GM18867 (cell line): ENCODE results near the gene ARL13A.
"Not testable (repeated sequence)": the region's sequence is repeated elsewhere in the genome, so short reads cannot be mapped to it uniquely, and the experiment has no call there.

ENCODE experiments used
- ATAC-seq: cut with Tn5 transposase; IDR thresholded peaks from one replicate; pipeline ENCODE4 v1.9.1; 2021; ENCODE audit warnings: mild to moderate bottlenecking, moderate library complexity; ENCODE audit not compliant: unreplicated experiment

ARL13A gene

DNA sequence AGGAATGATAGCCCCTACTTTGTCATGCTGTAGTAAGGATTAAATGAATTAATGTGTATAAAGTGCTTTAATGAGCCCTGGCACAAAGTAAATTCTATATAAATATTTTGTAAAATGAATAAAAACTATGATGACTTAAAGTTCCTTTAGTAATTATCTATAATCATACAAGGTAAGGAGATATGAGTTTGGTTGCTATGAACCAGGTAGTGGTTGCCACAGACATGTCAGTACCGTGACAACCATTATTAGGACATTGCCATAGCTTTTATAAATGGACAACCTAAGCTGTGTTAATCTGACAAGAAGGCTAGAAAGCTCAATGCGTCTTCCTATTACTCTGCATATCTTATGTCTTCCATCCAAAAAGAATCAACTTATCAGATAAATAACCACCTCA lies at the start of gene ARL13A:
Gene ARL13A (plus strand): TSS at position 301 of the 400 bp plus-strand sequence. CDS start 3,982 bp downstream, outside the sequence.
- no peak for ATAC-seq

DNA sequence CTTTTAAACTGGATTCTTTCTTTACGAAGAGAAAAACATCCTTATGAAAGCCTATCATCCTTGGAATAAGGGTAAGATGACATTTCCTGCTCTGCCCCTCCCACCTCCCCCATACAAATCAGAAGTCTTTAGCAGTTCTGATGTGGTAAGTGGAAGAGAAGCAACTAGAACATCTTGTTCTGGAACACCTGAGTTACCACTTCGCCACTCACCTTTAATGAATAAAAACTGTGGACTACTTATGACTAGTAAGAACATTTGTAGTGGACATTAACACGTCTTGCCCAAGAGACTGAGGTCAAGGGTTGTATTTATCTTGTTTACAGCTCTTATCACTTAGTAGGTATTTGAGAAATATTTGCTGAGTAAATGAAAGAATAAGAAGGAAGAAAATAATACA lies 45.1 kb upstream of the ARL13A start:
- no peak for ATAC-seq

DNA sequence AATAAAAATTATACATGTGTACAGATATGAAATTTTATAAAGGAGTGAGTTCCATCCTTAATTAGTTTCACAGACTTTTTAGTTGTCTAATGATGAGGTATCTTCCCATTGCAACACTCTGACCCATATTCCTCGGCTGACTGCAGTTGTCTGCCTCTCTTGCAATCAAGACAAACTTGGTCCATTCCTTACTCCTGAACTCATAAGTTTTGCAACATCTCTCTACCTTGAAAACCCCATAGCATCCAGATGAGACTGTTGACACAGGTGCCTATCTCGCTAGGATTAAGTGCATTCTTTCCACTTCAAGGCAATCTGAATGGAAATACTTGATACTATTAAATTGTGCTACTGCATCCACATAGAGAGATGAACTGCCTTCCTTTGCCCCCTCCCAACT lies 43.1 kb upstream of the ARL13A start:
- no peak for ATAC-seq

DNA sequence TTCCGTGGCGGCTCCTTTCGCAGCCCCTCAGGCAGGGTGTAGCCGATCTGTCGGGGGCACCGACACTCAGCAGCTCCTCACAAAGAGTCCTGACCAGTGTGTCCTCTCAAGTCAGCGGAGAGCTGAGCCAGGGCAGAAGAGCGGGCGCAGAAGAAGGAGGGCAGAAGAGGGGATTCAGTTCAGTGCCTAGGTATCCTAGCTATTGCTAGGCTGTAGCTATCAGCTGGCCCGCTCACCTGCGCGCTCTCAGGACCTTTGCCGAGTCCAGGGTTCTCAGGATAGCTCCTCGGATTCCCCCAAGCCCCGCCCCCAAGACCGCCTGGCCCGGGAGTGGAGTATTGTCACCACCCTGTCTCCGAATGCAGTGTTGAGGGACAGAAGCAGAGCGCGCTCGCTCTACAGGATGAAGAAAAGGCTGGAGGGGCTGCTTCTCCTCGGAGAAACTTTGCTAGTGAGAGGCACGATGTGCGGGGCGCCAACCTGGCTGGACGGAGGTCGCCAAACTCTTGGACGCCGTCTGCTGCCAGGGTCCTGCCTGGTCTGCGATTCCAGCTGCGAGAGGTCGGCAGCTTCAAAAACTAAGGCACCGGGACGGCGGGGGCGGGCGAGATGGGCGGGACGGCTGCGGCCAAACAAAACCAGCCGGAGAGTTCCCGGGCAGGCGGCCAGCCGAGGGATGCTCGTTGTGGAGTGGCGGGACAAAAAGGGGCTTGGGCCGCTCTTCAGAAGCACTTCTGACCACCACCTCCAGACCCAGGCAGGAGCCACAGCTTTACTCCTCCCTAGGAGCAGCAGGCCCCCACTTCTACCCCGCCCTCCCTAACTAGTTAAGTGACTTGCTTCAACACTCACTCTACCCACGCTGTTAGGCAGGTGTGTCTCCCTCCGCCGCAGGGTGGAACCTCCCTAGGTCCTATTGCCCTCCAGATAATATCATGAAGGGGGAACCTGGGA lies 40.6 kb upstream of the ARL13A start, which contains the start of gene XKRX:
Gene XKRX (minus strand): TSS at position 258 of the 954 bp plus-strand sequence. CDS start 613 bp downstream, outside the sequence.
- ATAC-seq, result peak; percentile 69

DNA sequence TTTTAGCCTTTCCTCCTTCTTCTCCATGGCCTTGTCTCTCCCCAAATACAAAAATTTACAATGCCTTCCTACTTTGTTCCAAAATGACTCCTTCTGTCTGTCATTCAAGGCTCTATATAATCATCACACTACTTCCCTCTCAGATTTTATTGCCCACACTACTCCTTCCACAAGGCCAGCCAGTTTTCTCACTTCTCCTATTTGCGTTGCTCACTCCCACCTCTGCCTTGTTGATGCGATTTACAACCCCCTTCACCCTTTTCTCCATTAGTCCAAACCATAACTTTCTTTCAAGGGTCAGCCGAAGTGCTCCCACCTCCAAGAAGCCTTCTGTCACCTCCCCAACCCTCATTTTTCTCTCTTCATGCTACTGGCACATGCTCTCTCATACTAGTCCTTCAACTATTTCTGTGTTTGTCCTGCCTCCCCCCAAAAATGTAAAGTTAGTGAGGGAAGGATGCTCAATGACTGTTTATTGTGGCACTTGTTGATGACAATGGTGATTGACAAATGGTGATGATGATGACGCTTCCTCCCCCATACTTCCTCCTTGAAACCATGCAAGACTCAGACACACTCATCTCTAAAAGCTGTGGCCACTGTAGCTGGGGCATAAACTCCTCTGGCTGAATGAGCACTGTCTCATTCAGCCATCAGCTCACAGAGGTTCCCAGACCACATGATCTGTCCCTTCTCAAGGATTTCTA lies 38.1 kb upstream of the ARL13A start:
- ATAC-seq, result peak; percentile 74

DNA sequence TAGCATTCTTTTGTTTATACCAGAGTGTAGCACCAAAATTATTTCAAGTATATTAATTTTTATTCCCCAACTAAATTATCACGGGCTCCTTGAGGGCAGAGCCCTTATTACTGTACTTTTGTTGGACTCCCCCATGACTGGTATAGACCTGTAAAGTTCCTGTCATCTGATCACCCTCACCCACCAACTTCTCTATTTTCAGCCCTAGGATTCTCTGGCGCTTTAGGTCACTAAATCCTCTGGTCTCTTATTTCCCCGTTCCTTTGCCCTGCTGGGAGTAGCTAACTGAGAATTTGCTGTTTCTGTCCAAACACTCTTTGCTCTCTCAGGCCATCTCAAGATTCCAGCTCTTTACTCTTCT lies 37.6 kb upstream of the ARL13A start:
- peak; percentile 18 for ATAC-seq

DNA sequence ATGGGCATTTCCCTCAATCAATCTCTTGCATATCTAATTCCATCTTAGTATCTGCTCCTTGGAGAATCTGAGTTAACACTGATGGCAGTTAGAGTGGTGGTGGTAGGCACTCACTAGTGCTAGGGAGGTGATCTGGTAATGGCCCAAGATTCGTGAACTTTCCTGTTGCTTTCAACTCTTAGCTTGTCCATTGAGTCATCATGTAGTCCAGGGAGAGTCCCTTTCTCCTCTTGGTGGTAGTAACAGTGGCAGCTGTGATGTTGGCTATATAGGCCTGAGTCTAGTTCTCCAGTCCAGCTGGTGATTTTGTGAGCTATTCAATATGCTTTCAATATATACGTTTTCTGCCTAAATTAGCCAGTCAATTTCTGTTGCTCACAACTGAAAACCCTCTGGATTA lies 33.7 kb upstream of the ARL13A start:
- no peak for ATAC-seq

DNA sequence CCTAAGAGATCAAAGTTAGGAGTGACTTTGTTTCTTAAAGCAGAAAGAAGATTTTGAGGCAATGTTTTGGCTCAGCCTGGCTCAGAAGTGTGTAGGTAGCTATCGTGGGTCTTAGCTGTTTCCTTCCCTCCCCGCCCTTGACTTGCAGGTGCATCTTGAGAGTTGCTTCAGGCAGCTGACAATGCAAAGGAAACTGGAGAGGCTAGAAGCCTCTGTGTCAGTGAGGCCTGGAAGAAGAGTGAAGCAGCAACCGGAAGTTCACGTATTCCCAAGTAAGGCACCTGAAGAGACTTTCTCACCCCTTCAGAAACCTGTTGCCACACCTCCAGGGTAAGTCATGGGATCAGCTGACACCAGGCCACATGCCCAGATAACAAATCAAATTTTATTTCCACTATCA lies 30.2 kb upstream of the ARL13A start:
- no peak for ATAC-seq

DNA sequence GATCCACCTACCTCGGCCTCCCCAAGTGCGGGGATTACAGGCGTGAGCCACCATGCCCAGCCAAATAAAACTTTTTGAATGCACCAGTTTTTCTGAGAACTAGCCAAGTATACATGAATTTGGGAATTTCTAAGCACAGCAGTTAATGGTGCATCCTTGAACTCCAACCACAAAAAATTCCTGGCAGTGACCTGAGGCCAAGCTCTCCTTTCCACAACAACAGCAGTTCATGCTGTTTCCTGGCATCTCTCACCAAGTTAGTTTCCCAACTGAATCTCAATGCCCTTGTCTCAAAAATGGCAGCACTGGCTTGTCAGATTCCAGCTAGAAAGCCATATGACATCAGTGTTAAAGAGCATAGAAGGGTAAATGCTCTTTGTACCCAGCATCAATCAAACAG lies 24.9 kb upstream of the ARL13A start:
- no peak for ATAC-seq

DNA sequence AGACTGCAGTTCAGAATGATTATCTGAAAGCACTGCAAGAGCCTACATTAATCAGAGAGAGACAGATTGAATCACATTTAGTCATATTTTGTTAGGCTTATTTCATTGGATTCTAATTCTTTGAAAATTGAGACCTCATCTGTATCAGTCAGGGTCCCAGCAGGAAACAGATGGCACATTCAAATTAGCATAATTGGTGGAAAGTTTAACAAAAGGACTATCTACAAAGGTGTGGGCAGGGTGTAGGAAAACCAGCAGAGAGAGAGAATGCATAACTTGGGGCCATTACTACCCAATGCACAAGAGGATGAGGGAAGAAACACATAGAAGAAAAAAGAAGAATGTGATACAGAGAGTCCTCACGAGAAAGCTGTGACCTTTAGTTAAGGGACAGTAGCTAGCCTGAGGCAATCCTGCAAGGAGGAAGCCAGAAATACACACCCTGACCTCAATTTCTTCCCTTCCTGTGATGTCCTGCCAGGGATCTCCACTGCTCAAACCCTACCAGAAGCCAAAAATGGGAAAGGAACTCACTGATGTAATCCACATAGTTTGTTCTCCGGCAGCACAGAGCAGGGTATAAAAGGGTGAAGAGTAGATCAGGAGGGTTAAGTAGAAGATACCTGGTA lies 23.1 kb upstream of the ARL13A start:
- ATAC-seq, result no peak

DNA sequence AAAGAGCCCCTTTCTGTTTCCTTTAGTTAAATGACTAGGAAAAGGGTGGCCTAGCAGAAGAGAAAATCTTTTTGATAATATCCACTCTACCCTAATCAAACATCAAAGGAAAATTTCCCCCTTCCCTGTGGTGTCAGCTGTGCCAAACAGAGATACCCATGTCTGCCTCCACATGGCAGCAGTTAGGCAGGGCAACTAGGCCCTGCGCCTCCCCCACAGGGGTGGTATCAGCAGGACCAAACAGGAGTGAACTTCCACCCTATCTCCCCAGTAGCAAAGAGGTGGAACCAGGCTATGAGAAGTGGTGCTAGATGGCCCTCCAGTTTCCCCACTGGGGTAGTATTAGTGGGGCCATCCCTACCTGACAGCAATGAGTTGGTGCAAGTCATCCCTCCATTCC lies 21.0 kb upstream of the ARL13A start:
- ATAC-seq, result no peak

DNA sequence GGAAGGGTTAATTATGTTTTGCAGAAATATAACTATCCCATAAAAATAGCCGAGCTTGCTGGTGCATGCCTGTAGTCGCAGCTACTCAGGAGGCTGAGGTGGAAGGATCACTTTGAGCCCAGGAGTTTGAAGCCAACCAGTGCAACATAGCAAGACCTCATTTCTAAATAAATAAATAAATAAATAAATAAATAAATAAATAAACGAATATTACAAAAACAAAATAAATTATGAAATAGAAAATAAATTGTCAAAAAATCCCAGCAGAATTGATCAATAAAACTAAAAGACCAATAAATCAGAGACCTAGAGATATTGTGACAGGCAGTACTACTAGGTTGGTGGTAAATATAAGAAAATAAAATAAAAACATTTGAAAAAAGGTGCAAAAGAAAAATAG lies 6.7 kb upstream of the ARL13A start:
- ATAC-seq, result no peak

DNA sequence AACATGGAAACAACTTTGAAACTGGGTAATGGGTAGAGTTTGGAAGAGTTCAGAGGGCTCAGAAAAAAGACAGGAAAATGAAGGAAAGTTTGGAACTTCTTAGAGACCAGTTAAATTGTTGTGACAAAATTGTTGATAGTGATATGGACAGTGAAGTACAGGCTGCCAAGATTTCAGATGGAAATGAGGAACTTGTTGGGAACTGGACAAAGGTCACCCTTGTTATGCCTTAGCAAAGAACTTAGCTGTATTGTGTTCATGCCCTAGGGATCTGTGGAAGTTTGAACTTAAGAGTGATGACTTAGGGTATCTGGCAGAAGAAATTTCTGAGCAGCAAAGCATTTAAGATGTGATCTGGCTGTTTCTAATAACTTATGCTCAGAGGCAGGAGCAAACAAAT lies 5.1 kb upstream of the ARL13A start:
- ATAC-seq, result no peak

DNA sequence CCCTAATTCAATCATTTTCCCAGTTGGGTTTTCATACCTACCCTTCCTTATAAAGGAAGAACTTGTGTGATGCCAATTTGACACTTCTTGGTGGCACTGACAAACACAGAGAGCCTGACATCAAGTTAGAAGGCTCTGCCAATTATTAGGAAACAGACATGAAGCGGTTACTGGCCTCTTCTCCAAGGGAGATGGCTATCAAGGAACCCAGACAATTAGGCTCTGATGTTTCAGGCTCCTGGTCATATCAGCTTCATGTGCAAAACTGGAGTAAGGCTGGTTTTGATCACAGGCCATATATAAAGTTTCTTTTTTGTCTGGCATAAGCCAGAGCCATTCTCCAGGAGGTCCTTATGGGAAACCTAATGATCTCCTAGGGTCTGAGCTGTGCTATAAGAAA lies 428 bp downstream of the ARL13A start:
- ATAC-seq, result no peak

DNA sequence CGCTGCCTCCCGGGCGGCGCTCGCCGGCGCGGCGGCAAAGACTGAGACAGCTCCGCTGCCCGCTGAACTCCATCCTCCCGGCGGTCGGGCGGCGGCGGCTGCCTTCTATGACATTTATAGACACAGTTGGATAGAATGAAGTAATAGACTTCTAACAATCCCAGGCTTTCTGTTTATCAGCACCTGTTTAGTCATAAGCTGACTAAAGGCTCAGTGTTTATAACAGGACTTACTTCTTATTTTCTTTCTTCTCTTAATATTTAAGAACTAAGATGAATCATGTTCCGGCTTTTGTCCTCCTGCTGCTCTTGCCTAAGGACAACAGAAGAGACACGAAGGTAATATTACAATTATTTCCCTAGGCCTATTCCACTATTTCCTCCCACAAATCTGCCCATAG lies 3.9 kb downstream of the ARL13A start:
- no peak for ATAC-seq

DNA sequence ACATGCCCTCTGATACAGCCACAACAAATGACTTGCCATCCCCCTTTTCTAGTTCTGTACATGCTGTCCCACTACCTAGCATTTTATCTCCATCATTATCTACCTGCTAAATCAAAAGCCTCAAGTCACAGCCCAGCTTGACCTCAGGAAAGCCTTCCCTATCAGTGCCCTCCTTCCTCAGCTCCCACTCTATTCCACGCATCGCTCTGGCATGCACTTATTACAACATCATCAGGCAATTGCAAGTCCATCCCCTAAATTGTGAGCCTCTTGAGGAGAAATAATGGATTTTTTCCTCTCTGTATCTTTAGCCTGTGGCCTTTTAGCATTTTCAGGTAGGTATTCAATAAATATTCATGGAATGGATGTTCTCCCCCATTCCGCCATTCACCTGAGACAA lies 5.7 kb downstream of the ARL13A start:
- ATAC-seq, result no peak

DNA sequence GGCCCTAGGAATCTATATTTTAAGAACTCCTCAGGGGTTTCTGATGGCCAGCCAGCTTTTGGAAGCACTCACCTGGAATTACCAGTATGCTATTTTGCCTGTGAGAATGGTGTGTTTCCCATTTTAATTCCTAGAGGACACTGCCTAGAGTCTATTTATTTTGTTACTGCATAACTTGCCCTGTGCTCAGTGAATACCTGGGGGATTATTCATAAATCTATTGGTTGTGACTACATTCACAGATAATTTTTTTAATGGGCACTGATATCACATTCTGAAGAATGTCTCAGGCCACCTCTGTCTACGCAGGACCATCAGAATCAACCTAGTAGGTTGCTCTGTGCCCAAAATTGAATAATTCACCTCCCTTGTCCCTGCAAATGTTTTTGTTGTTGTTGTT lies 6.7 kb downstream of the ARL13A start:
- ATAC-seq, result no peak

DNA sequence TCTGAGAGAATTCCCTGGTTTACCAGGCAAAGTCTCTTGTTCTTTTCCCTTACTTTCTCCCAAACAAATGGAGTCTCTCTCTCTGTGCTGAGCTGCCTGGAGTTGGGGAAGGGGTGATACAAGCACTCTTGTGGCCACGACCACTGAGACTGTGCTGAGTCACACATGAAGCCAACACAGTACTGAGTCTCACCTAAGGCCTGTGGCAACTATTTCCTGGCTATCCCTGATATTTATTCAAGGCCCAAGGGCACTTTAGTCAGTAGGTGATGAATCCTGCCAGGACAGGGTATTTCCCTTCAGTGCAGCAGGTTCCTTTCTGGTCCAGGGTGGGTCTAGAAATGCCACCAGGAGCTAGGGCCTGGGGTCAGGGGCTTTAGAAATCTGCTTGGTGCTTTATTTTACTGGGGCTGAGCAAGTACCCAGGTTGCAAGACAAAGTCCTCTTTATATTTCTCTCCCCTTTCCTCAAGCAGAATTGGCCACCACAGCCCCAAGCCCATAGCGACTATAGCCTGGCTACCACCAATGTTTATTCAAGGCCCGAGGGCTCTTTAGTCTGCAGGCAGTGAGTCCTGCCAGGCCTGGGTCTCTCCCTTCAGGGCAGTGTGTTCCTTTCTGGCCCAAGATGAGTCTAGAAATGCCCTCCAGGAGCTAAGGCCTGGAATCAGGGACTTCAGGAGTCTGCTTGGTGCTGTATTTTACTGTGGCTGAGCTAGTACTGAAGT lies 10.5 kb downstream of the ARL13A start:
- no peak for ATAC-seq

DNA sequence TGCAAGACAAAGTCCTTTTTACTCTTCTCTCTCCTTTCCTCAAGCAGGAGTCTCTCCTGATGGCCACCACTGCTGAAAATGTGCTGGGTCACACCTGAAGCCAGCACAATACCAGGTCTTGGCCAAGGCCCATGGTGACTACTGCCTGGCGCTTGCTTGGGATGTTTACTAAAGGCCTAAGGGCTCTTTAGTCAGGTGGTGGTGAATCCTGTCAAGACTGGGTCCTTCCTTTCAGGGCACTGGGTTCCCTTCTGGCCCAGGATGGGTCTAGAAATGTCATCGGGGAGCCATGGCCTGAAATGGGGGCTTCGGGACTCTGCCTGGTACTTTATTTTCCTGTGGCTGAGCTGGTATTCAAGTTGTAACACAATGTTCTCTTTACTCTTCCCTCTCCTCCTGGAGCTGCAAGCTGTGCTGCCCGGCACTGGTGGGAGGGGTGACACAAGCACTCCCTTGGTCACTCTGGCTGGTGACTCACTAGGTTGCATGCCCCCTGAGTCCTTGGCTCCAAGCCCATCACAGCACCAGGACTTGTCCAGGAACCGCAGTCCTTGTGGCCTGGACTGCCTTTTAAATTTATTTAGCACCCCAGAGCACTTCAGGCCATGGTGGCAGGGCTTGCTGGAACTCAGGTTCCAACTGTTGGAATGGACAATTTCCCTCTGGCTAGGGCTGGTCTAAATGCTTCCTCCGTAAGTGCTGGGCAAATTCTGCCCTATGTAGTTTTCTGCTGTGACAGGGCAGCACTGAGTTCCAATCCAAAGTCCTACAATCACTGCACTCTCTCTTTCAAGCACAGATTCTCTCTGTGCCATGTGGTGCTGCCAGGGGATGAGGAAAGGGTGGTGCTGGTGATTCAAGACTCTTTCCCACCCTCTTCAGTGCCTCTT lies 11.3 kb downstream of the ARL13A start:
- ATAC-seq, result no peak

DNA sequence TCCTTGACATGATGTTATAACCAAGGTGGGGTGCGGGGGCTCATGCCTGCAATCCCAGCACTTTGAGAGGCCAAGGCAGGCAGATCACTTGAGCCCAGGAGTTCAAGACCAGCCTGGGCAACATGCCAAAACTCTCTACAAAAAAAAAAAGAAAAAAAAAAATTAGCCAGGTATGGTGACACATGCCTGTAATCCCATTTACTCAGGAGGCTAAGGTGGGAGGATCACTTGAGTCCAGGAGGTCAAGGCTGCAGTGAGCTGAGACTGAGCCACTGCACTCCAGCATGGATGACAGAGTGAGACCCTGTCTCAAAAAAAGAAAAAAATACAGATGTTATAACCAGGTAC lies 12.0 kb downstream of the ARL13A start:
- ATAC-seq, result not testable (repeated sequence)
